Large intestine (tissue), 3 donors: ENCODE data around the gene C20orf202. TPM values are rescaled to one million over a fixed set of nuclear protein-coding genes. Genes with fewer than 3 reads are reported as not detected.

ENCODE experiments used
- DNase-seq, 2 donors: peaks; one replicate each; pipeline versions ENCODE4 v3.0.0 to v3.0.0-alpha.2; 2013
- H3K27ac ChIP-seq: one replicate; pipeline ENCODE4 v1.5.1; 2013; ENCODE audit warnings: low read length
- H3K27me3 ChIP-seq: 2 replicates; pipeline ENCODE4 v1.6.1; 2013; ENCODE audit warnings: low read length; ENCODE audit not compliant: control insufficient read depth, insufficient read depth
- H3K36me3 ChIP-seq: 2 replicates; pipeline ENCODE4 v1.6.1; 2013; ENCODE audit warnings: low read length; ENCODE audit not compliant: control insufficient read depth, insufficient read depth
- H3K4me1 ChIP-seq: one replicate; pipeline ENCODE4 v1.6.1; 2013; ENCODE audit warnings: low read length; ENCODE audit not compliant: control insufficient read depth, insufficient read depth
- H3K4me3 ChIP-seq: one replicate; pipeline ENCODE4 v1.5.1; 2013; ENCODE audit warnings: low read length
- H3K9me3 ChIP-seq: one replicate; pipeline ENCODE4 v1.6.1; 2013; ENCODE audit warnings: mild to moderate bottlenecking, low read depth, low read length, moderate library complexity; ENCODE audit not compliant: control insufficient read depth
- WGBS: methylation state at CpG from one replicate; pipeline ENCODE4 v1.1.5; 2013; ENCODE audit warnings: low lambda C conversion rate; ENCODE audit not compliant: insufficient coverage; 5-methylcytosine and 5-hydroxymethylcytosine counted together
- polyA plus RNA-seq: library from polyadenylated mRNA; unstranded; fragments of 120-200 nt; gene quantifications from one replicate; pipeline ENCODE4 v1.2.1, GENCODE V29; 2013

Gene C20orf202
- polyA plus RNA-seq, 1 donor, result 4.7 TPM

- DNase-seq, result no peak
- H3K4me3 ChIP-seq, result no peak overlapping the region
- no peak overlapping the region for H3K27ac ChIP-seq
- no CpG with 5 or more reads among the region's 1 CpG for WGBS
- peaks cover 89% of the 10 kb centered on the region for H3K36me3 ChIP-seq
- no peaks in the 10 kb centered on the region for H3K4me1 ChIP-seq
- no peaks in the 10 kb centered on the region for H3K9me3 ChIP-seq
- no peaks in the 10 kb centered on the region for H3K27me3 ChIP-seq
Measured at GRCh38 chr20:1166948-1167720, 36.1 kb upstream of the C20orf202 start.

GRCh38 chr20:1169224-1169623 is 34.0 kb upstream of the C20orf202 start:
- H3K36me3 ChIP-seq, result peaks cover 75% of the 10 kb centered on the region
- no peaks in the 10 kb centered on the region for H3K9me3 ChIP-seq
- no peaks in the 10 kb centered on the region for H3K27me3 ChIP-seq
- no CpG with 5 or more reads among the region's 5 CpGs for WGBS
- no peaks in the 10 kb centered on the region for H3K4me1 ChIP-seq
- no peak for DNase-seq
- no peak overlapping the region for H3K27ac ChIP-seq
- H3K4me3 ChIP-seq, result no peak overlapping the region

GRCh38 chr20:1171461-1172093 is 31.7 kb upstream of the C20orf202 start:
- peaks cover 55% of the 10 kb centered on the region for H3K36me3 ChIP-seq

GRCh38 chr20:1173698-1174097 is 29.6 kb upstream of the C20orf202 start:
- no peaks in the 10 kb centered on the region for H3K27me3 ChIP-seq
- no peaks in the 10 kb centered on the region for H3K9me3 ChIP-seq
- no peak for DNase-seq
- H3K36me3 ChIP-seq, result peaks cover 41% of the 10 kb centered on the region
- WGBS, result no CpG with 5 or more reads among the region's 4 CpGs
- no peak overlapping the region for H3K27ac ChIP-seq
- H3K4me3 ChIP-seq, result no peak overlapping the region
- no peaks in the 10 kb centered on the region for H3K4me1 ChIP-seq

More at GRCh38 chr20:1171461-1172093, 31.7 kb upstream of the C20orf202 start:
- no peak overlapping the region for H3K27ac ChIP-seq
- H3K4me1 ChIP-seq, result no peaks in the 10 kb centered on the region
- no peaks in the 10 kb centered on the region for H3K27me3 ChIP-seq
- no peak overlapping the region for H3K4me3 ChIP-seq
- WGBS, result no CpG with 5 or more reads among the region's 4 CpGs
- H3K9me3 ChIP-seq, result no peaks in the 10 kb centered on the region
- peak in 1 of 2 donors; percentile 32 for DNase-seq

DNA sequence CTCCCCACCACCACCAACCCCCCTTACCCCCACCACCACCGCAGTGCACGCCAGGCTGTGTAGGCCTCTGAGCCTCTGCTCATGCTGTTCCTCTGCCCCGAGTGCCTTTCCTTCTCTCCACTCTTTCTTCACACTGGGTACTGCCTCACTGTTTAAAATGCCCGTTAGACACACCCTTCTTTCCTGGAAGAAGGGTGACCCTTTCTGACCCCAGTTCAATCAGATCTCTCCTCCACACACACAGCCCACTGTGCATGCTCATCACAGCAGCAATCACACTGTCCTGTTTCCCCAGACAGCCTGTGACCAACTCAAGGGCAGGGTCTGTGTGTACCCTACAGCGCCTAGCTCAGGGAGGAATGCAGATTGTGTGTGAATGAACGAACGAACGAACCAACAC is 28.5 kb upstream of the C20orf202 start:
- H3K27me3 ChIP-seq, result no peaks in the 10 kb centered on the region
- no peak for DNase-seq
- no CpG with 5 or more reads among the region's 8 CpGs for WGBS
- no peaks in the 10 kb centered on the region for H3K4me1 ChIP-seq
- peaks cover 30% of the 10 kb centered on the region for H3K36me3 ChIP-seq
- H3K4me3 ChIP-seq, result no peak overlapping the region
- H3K9me3 ChIP-seq, result no peaks in the 10 kb centered on the region
- no peak overlapping the region for H3K27ac ChIP-seq

- no peak overlapping the region for H3K4me3 ChIP-seq
- no peaks in the 10 kb centered on the region for H3K4me1 ChIP-seq
- H3K9me3 ChIP-seq, result no peaks in the 10 kb centered on the region
- DNase-seq, result no peak
- no peak overlapping the region for H3K27ac ChIP-seq
- peaks cover 15% of the 10 kb centered on the region for H3K36me3 ChIP-seq
- 100% methylated on average over 1 of the region's 5 CpGs for WGBS
- no peaks in the 10 kb centered on the region for H3K27me3 ChIP-seq
Measured at GRCh38 chr20:1177680-1178079, 25.6 kb upstream of the C20orf202 start.

GRCh38 chr20:1178103-1178502 is 25.2 kb upstream of the C20orf202 start:
- H3K27ac ChIP-seq, result no peak overlapping the region
- no CpG with 5 or more reads among the region's 3 CpGs for WGBS
- H3K36me3 ChIP-seq, result peaks cover 15% of the 10 kb centered on the region
- DNase-seq, result no peak
- H3K4me1 ChIP-seq, result no peaks in the 10 kb centered on the region
- H3K4me3 ChIP-seq, result no peak overlapping the region
- H3K27me3 ChIP-seq, result no peaks in the 10 kb centered on the region
- no peaks in the 10 kb centered on the region for H3K9me3 ChIP-seq

DNA sequence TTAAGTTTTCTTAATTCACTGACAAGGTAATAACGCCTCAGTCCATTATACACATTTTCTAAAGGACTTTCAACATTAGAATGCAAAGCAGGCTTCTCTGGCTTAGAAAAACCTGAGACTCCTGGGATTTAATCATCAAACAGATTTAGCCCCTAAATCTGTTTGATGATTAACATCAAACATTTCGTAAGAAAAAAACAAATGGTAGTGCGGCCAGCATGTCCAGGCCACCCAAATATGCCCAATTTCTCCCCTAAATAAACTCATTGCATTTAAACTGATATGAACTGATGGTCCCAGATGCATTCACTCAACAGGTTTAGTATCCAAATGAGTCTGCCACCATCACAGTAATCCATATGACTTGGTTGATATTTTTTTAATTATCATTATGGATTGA is 24.6 kb upstream of the C20orf202 start:
- no CpG with 5 or more reads among the region's 3 CpGs for WGBS
- no peak for DNase-seq
- Histone ChIP-seq H3K27ac (no peak overlapping the region), H3K4me3 (no peak overlapping the region), H3K36me3 (peaks cover 15% of the 10 kb centered on the region), H3K27me3 (no peaks in the 10 kb centered on the region), H3K4me1 (peaks cover 2% of the 10 kb centered on the region), H3K9me3 (no peaks in the 10 kb centered on the region)

GRCh38 chr20:1180949-1181348 is 22.3 kb upstream of the C20orf202 start:
- DNase-seq, result no peak
- Histone ChIP-seq H3K4me3 (no peak overlapping the region), H3K36me3 (peaks cover 15% of the 10 kb centered on the region), H3K9me3 (no peaks in the 10 kb centered on the region), H3K4me1 (peaks cover 12% of the 10 kb centered on the region), H3K27ac (no peak overlapping the region), H3K27me3 (peaks cover 11% of the 10 kb centered on the region)
- no CpG with 5 or more reads among the region's 27 CpGs for WGBS

GRCh38 chr20:1182106-1182505 is 21.1 kb upstream of the C20orf202 start:
- H3K36me3 ChIP-seq, result peaks cover 6% of the 10 kb centered on the region
- DNase-seq, result no peak
- WGBS, result 80% methylated on average over 1 of the region's 4 CpGs
- peaks cover 23% of the 10 kb centered on the region for H3K4me1 ChIP-seq
- H3K4me3 ChIP-seq, result no peak overlapping the region
- H3K9me3 ChIP-seq, result no peaks in the 10 kb centered on the region
- peaks cover 14% of the 10 kb centered on the region for H3K27me3 ChIP-seq
- no peak overlapping the region for H3K27ac ChIP-seq
